Breast epithelium (tissue), 3 donors: Measurements from ENCODE around the gene CTRB1.

Experiments used
- POLR2A ChIP-seq: fragments of 450-650 bp; IDR thresholded peaks from one replicate; pipeline ENCODE4 v1.6.1; 2016; ENCODE audit warnings: antibody characterized with exemption, mild to moderate bottlenecking, moderate library complexity
- TF ChIP-seq, protein P1 (sequence below), 3 donors: fragments of 450-650 bp; IDR thresholded peaks; one replicate each; pipeline ENCODE4 v1.5.1; 2016 to 2017; ENCODE audit warnings: antibody characterized with exemption in 3 of 3, mild to moderate bottlenecking in 3 of 3, moderate library complexity in 3 of 3

DNA sequence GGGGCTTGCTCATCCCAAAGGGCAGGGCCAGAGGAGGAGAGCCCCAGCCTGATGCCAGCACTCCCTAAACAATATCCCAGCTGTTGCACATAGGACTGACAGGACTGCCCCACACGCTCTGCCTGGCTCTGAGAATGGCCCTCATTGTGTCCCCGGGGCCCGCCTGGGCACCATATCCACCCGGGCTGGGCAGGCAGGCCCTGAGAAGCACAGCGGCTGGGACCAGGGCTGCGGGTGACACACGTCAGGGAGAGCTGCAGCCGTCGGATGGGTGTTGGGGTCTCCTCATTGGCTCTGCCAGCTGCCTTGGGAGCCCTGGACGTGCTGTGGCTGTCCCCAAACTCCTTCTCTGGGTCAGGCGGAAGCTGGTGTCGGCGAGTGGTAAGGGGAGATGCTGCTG is 28.5 kb downstream of the CTRB1 start:
- TF ChIP-seq, protein P1, sequence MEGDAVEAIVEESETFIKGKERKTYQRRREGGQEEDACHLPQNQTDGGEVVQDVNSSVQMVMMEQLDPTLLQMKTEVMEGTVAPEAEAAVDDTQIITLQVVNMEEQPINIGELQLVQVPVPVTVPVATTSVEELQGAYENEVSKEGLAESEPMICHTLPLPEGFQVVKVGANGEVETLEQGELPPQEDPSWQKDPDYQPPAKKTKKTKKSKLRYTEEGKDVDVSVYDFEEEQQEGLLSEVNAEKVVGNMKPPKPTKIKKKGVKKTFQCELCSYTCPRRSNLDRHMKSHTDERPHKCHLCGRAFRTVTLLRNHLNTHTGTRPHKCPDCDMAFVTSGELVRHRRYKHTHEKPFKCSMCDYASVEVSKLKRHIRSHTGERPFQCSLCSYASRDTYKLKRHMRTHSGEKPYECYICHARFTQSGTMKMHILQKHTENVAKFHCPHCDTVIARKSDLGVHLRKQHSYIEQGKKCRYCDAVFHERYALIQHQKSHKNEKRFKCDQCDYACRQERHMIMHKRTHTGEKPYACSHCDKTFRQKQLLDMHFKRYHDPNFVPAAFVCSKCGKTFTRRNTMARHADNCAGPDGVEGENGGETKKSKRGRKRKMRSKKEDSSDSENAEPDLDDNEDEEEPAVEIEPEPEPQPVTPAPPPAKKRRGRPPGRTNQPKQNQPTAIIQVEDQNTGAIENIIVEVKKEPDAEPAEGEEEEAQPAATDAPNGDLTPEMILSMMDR (IDR thresholded peaks at IDR 0.05), result no peak
- TF ChIP-seq POLR2A, result no peak
